Pancreas (tissue), 10 donors: ENCODE measurements around the gene CRHR1. TPM values are rescaled to one million over a fixed set of nuclear protein-coding genes. Genes with fewer than 3 reads are reported as not detected.

ENCODE experiments used
- ATAC-seq, 4 donors: fragments of 200-7000 bp; cut with Tn5 transposase; one replicate each; pipeline versions ENCODE4 v1.8.0 to v1.9.1; 2020; ENCODE audit warnings: mild to moderate bottlenecking in 4 of 4, moderate library complexity in 4 of 4
- DNase-seq, 6 donors: peaks; one replicate each; pipeline ENCODE4 v3.0.0-alpha.2; 2020
- FAIRE-seq: peaks from 2 replicates; lab custom pipeline; 2012; peaks lifted over from hg19 to GRCh38; lab: Jason Lieb, UNC
- H3K27ac ChIP-seq, 4 donors: fragments of 200-600 bp; sonication (generic); 1 replicate in 3 of 4; 2 replicates in 1 of 4; pipeline versions ENCODE4 v1.5.0 to v1.8.0; 2020
- H3K27me3 ChIP-seq, 4 donors: fragments of 200-600 bp; one replicate each; pipeline ENCODE4 v1.8.0; 2021
- H3K36me3 ChIP-seq, 3 donors: fragments of 200-600 bp; sonication (generic) in 1 of 3; one replicate each; pipeline versions ENCODE4 v1.5.0 to v1.8.0; 2020 to 2021
- H3K4me1 ChIP-seq, 3 donors: fragments of 200-600 bp; one replicate each; pipeline ENCODE4 v1.8.0; 2021
- H3K4me3 ChIP-seq, 4 donors: fragments of 200-600 bp; sonication (generic) in 2 of 4; one replicate each; pipeline versions ENCODE4 v1.5.0 to v1.8.0; 2020 to 2021
- H3K9me3 ChIP-seq, 4 donors: fragments of 200-600 bp; one replicate each; pipeline ENCODE4 v1.8.0; 2021
- CTCF ChIP-seq, 4 donors: fragments of 200-600 bp; sonication (generic) in 3 of 4; IDR thresholded peaks; one replicate each; pipeline versions ENCODE4 v1.5.0 to v1.8.0; 2021; ENCODE audit warnings: antibody characterized with exemption in 4 of 4
- WGBS, 2 donors: extraction: QIAGEN DNeasy Blood & Tissue Kit; methylation state at CpG; one replicate each; pipeline ENCODE4 v1.1.7; 2013; 5-methylcytosine and 5-hydroxymethylcytosine counted together
- intact Hi-C, 3 donors: fragments of 100-400 bp; cut with DNase I; formaldehyde crosslinking; loops; one replicate each; pipeline versions ENCODE4 v1.11.1 to v1.14.2; 2022
- polyA plus RNA-seq, 2 donors: library from polyadenylated mRNA; stranded (reverse); fragments of 200-250 nt; gene quantifications; one replicate each; pipeline ENCODE4 v1.2.3, GENCODE V29; 2013
- total RNA-seq, 6 donors: library from RNA; stranded (reverse); fragmentation: NEBNext Ultra II Directional in 4 of 6; extraction: Animal tissue kit (Norgen Biotek cat#: 25700) in 4 of 6; gene quantifications; one replicate each; pipeline versions ENCODE4 v1.2.1 to v1.2.4, GENCODE V29; 2021 to 2023
- donor health status: healthy with polysubstance abuse.
- donor health status: DM: no; HTN: no; CAD: no; lungs with moderate emphysema.
- donor health status: DM: no; HTN: no; CAD: no.
- donor health status: control.
- donor health status: control.
- donor health status: Bipolar disorder and iron deficiency.
- donor health status: DM: yes; HTN: yes; CAD: no.
- donor health status: DM: no; HTN: no; CAD: no.
- donor health status: DM: no; HTN: no; CAD: no.
- donor health status: DM: yes; HTN: yes; CAD: no.

CRHR1 gene
- total RNA-seq (under 1 TPM in 2 of 6 donors, not detected in 4; 0.13 to 0.31 TPM), polyA plus RNA-seq (not detected)

GRCh38 chr17:45784293-45784740 lies at the start of gene CRHR1:
Gene CRHR1 (plus strand): TSS chr17:45784320. CDS start chr17:45784545, 225 bp downstream.
- peaks cover 0 to 7% (median 0%) of the 10 kb centered on the region in 4 donors for H3K27me3 ChIP-seq
- H3K4me3 ChIP-seq, result peak within 1 kb of the TSS; percentile 13 to 50 (median 28)
- DNase-seq (peak in 1 of 6 donors; percentile 83), ATAC-seq (peak; percentile 21 to 40 (median 34)), FAIRE-seq (no peak)
- intact Hi-C loops, result no loop called here
- no peak for TF ChIP-seq CTCF (IDR thresholded peaks at IDR 0.05)
- peaks cover 0 to 18% (median 15%) of the 10 kb centered on the region in 3 donors for H3K4me1 ChIP-seq
- no peaks in the 10 kb centered on the region for H3K36me3 ChIP-seq
- H3K9me3 ChIP-seq, result no peaks in the 10 kb centered on the region
- WGBS, 2 donors, result 1% methylated on average over 40 to 56 of the region's 56 CpGs
- no peak within 1 kb of the TSS for H3K27ac ChIP-seq

- 67 to 74% methylated on average over 3 of the region's 3 CpGs for WGBS, 2 donors
- TF ChIP-seq CTCF (IDR thresholded peaks at IDR 0.05), result no peak
- intact Hi-C loops, result no loop called here
- no peaks in the 10 kb centered on the region for H3K36me3 ChIP-seq
- no peaks in the 10 kb centered on the region for H3K4me1 ChIP-seq
- ATAC-seq (no peak), FAIRE-seq (no peak), DNase-seq (no peak)
- H3K9me3 ChIP-seq, result no peaks in the 10 kb centered on the region
- H3K27ac ChIP-seq, result no peak overlapping the region
- H3K27me3 ChIP-seq, result no peaks in the 10 kb centered on the region
- H3K4me3 ChIP-seq, result no peak overlapping the region
Measured at GRCh38 chr17:45734598-45734997, 49.5 kb upstream of the CRHR1 start.

- ATAC-seq (no peak), DNase-seq (no peak), FAIRE-seq (no peak)
- H3K9me3 ChIP-seq, result no peaks in the 10 kb centered on the region
- 0 to 14% methylated on average over 1 of the region's 1 CpG for WGBS, 2 donors
- no peaks in the 10 kb centered on the region for H3K36me3 ChIP-seq
- no peaks in the 10 kb centered on the region for H3K4me1 ChIP-seq
- H3K27me3 ChIP-seq, result no peaks in the 10 kb centered on the region
- H3K4me3 ChIP-seq, result no peak overlapping the region
- TF ChIP-seq CTCF (IDR thresholded peaks at IDR 0.05), result no peak
- intact Hi-C loops, result no loop called here
- no peak overlapping the region for H3K27ac ChIP-seq
Measured at GRCh38 chr17:45735488-45735887, 48.6 kb upstream of the CRHR1 start.

- H3K4me1 ChIP-seq, result no peaks in the 10 kb centered on the region
- intact Hi-C loops, result no loop called here
- FAIRE-seq, result no peak
- H3K36me3 ChIP-seq, result no peaks in the 10 kb centered on the region
- H3K9me3 ChIP-seq, result no peaks in the 10 kb centered on the region
- 91% methylated on average over 2 of the region's 2 CpGs for WGBS, 2 donors
- ATAC-seq, result no peak
- no peaks in the 10 kb centered on the region for H3K27me3 ChIP-seq
- H3K4me3 ChIP-seq, result no peak overlapping the region
- H3K27ac ChIP-seq, result no peak overlapping the region
- no peak for DNase-seq
- no peak for TF ChIP-seq CTCF (IDR thresholded peaks at IDR 0.05)
Measured at GRCh38 chr17:45739786-45740185, 44.3 kb upstream of the CRHR1 start.

- 66 to 69% methylated on average over 5 of the region's 5 CpGs for WGBS, 2 donors
- Histone ChIP-seq H3K9me3 (no peaks in the 10 kb centered on the region), H3K27ac (no peak overlapping the region), H3K4me3 (no peak overlapping the region), H3K4me1 (no peaks in the 10 kb centered on the region), H3K27me3 (no peaks in the 10 kb centered on the region), H3K36me3 (no peaks in the 10 kb centered on the region)
- intact Hi-C loops, result no loop called here
- DNase-seq, result peak in 2 of 6 donors; percentile 15 to 23
- ATAC-seq, result peak in 3 of 4 donors; percentile 48 to 70 (median 51)
- no peak for FAIRE-seq
- no peak for TF ChIP-seq CTCF (IDR thresholded peaks at IDR 0.05)
Measured at GRCh38 chr17:45740553-45741330, 43.4 kb upstream of the CRHR1 start.
